Measurements from ENCODE around the gene TOR4A.

The TOR4A gene

DNA sequence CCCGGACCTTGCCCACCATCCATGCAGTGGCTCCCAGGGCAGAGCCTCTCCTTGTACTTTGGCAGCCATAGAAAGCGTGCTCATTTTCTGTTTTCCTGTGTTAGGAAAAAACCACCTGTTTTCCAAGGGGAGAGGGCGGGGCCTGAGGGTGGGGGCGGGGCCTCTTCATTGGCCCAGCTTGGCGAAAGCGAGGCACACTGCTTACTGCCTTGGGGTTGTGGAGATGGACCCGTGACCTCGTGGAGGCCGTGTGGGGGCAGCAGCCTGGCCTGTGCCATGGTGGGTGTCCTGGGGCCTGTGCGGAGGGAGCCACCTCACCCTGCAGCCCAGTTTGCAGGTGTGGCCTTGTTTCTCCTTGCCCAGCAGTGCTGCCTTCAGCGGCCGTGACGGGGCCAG, 4.4 kb upstream of the TOR4A start:
- no peak for DNase-seq

- no peak for DNase-seq
Measured at GRCh38 chr9:137273611-137274320, 3.8 kb upstream of the TOR4A start.

DNA sequence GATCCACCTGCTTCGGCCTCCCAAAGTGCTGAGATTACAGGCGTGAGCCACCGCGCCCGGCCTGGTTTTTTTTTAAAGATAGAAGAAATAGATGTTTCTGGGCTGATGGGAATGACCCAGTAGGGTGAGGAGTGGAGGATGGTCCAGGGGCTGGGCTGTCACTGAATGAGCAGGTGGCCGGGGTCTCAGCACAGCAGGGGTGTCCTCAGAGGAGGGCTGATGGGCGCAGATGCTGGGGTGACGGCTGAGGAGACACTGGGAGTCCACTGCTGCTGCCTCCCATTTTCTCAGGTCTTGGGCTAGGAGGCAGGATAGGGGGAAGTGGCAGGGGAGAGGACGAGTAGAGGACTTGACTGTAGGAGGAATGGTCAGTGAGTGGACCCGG, 2.3 kb upstream of the TOR4A start:
- no peak for DNase-seq

GRCh38 chr9:137275588-137276472, 1.7 kb upstream of the TOR4A start:
- no peak for DNase-seq

DNA sequence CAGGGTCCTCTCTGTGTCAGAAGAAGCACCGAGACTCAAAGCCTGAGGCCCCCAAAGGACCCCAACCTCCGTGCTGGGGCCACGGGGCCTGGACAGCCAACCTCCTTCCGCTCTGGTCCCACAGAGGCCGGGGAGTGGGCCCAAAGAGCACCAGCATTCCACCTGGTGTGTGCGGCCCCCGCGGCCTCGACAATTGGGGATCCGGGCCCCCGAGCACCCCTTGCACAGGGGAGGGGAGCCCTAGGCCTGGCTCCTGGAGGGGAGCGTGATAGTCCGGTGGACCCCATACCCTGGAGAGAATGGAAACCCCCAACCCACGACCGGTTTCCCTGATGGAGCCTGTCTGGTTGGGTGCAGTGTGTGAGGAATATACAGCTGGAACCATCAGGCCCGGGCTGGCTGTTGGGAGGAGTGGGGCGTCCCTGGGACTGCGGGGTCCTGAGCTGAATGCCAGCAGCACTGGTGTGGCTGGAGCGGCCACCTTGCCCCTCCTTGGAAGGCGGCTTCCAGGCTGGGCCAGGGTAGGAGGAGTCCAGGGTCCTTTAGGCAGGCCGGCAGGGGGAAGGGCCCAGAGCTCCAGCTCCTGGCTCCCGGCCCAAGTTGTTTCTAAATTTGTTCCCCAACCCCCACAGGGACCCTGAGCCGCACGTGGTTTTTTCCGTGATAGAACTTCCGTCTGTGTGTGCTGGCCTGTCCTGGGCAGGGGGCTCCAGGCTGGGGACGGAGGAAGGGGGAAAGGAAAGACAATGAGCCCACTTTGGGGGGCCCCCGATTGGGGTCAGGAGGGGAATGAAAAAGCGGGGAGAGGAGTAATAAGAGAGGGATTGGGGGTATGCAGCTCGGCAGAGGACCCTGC, 825 bp upstream of the TOR4A start:
- DNase-seq = no peak

DNA sequence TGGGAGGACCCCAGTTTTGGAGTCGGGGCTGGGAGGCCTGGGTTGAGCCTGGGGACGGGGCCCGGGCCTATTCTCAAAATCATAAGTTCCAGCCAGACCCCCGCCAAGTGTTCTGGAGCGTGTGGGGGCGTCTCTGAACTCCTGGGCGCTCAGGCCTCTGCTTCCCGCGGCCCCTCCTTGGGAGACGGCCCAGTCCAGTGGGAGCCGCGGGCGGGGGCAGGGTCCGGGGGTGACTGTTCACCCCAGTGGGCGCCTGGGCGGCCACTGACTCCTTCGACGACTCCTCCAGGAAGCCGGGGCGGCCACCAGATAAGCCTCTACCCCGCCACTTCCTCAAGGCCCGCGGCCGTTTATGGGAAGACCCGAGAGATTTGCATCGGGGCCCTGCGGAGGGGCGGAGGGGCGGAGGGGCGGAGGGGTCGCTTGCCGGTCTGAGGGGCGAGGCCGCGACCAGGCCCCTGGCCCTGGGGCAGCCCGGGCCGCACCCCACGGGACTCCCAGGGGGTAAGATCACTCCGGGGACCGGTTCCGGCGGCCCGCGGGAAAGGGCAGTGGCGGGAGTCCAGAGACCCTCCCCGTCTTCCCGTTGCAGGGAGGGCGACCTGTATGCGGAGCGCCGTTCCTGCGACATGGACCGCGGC, 655 bp downstream of the TOR4A start:
- no peak for DNase-seq

GRCh38 chr9:137278721-137279711, 1.5 kb downstream of the TOR4A start:
- no peak for DNase-seq

- DNase-seq = no peak
Measured at GRCh38 chr9:137279741-137280473, 2.4 kb downstream of the TOR4A start.

DNA sequence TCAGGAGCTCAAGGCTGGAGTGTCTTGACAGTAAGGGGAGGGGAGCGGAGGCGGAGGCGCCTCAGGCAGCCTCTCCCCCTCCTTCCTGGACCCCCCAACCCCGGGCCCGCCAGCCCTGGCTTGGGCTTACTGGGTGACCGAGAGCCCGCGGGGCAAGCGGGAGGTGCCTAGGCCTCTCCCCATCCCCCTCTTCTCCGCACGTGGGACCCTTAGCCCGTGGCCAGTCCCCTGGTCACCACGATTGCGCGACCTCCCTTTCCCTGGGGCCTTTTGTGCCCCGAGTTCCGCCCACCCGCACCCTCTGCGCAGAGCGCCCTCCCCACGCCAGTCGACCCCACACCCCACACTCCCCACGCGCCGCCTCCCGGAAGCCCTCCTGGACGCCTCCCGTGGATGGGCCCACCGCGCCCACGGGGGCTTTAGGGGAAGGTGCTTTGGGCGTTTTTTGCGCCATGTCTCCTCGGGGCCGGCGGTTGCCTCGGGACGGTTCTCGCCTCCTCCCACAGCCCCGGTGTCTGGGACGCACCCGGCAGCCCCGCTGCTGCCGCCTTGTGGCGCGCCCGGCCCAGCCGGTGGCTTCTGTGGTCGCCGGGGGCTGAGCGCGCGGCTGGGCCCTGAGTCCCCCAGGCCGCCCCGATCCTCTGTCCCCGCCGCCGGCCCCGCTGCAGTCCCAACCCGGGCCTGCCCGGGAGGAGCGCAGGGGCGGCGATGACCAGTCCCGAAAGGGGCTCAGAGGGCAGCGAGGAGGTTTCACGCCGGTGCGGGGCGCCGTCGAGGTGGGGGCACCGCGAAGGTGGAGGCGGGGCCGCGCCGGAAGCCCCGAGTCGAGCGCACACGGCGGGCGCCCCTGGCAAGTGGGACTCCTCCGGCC, 3.2 kb downstream of the TOR4A start:
- DNase-seq = no peak

GRCh38 chr9:137281345-137282116, 4.0 kb downstream of the TOR4A start:
- no peak for DNase-seq

- DNase-seq = no peak
Measured at GRCh38 chr9:137286975-137287383, 9.5 kb downstream of the TOR4A start.

GRCh38 chr9:137293094-137293481, 15.6 kb downstream of the TOR4A start:
- DNase-seq = no peak

DNA sequence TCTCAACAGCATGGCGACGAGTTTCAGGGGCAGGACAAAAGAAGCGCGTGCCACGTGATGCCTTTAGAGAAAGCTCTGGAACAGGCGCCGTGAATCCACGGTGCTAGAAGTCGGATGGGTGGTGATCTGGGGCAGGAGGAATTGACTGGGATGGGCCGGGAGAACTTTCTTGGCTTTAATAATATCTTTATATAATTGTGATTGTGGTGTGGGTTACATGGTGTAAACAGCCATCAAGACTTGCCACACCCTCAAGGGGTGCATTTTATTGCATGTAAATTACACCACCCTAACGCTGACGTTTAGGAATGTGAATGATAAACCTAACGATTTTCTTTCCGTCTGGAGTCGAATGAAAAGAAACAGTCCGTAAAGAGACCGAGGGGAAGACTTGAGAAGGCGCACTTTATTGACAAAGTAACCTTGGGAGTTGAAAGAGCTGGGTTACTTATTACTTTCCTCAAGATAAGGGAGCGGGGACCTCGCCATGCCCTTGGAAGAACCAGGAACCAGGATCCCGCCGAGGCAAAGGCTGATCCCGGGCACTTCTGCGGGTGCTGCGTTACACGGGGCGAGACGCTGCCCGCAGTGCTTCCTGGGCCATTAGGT, 16.1 kb downstream of the TOR4A start:
- no peak for DNase-seq

DNA sequence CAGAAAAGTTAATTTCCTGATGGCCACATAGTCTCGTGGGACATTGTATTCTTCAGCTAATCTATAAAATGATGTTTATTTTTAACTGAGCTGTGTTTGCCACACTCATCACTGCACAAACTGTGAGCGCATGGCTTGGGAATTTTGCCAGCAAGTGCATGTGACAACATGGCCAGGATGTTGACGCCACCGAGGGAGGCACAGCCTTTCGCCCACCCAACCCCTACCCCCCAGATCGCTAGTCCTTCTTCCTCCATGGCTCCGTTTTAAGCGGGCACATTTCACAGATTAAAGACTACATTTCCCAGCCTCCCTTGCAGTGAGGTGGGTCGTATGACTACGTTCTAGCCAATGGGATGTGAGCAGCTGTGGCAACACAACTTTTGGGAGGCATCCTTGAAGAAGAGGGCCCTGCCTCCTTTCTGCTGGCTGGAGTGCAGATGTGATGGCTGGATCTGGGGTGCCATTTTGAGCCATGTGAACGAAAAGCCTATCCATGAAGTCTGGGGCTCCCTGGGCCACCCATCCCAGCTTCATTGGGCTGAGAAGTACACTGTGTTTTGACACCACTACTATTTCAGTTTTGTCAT, 16.7 kb downstream of the TOR4A start:
- DNase-seq = no peak

- DNase-seq = no peak
Measured at GRCh38 chr9:137294681-137295237, 17.2 kb downstream of the TOR4A start.

DNA sequence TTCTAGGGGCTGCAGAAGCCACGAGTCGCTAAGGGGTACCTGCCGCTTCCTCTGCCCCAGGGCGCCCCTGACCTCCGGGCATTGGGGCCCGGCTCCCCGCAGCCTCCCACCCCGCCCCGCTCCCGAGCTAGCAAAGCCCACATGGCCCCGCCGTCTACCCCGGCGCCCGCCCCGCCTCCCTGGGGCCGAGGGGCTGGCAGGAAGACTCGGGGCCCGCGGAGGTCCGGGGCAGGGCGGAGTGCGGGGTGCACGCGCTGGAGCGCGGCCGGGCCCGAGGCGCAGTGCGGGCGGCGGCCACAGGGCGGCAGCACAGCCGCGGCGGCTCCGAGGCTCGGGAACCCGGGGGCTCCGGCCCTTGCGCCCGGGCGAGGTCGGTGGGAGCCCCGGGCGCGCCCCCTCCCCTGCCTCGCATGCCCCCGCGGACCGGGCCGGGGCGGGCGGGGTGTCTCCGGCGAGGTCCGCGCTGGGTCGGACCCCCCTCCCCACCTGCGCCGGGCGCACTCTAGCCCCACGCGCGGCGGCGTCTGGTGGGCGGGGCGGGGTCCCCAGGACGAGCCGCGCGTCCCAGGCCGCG, 17.8 kb downstream of the TOR4A start:
- no peak for DNase-seq
